NCI-H510A (cell line): Measurements from ENCODE around the gene MT1B.
"Not testable (repeated sequence)": the region's sequence is repeated elsewhere in the genome, so short reads cannot be mapped to it uniquely, and the experiment has no call there.

Experiments used
- DNase-seq: peaks from one replicate; lab custom pipeline; 2025; lab: John Stamatoyannopoulos, UW

MT1B gene

GRCh38 chr16:56620339-56620897 is 31.3 kb upstream of the MT1B start:
- DNase-seq, result no peak

GRCh38 chr16:56621665-56622445 is 29.8 kb upstream of the MT1B start:
- DNase-seq, result not testable (repeated sequence)

GRCh38 chr16:56623184-56623583 is 28.5 kb upstream of the MT1B start:
- DNase-seq, result not testable (repeated sequence)

- DNase-seq, result no peak
Measured at GRCh38 chr16:56623637-56624036, 28.0 kb upstream of the MT1B start.

- DNase-seq, result peak; percentile 66
Measured at GRCh38 chr16:56625140-56625942, 26.3 kb upstream of the MT1B start, which contains the start of gene MT1E. Gene MT1E, plus strand, starts transcription at chr16:56625781. Its CDS starts 71 bp downstream, at chr16:56625852.

- DNase-seq, result no peak
Measured at GRCh38 chr16:56625943-56626654, 25.6 kb upstream of the MT1B start.

- no peak for DNase-seq
Measured at GRCh38 chr16:56626685-56627084, 25.0 kb upstream of the MT1B start.

- DNase-seq, result no peak
Measured at GRCh38 chr16:56628486-56629350, 23.0 kb upstream of the MT1B start.

GRCh38 chr16:56629531-56629930 is 22.2 kb upstream of the MT1B start:
- no peak for DNase-seq

GRCh38 chr16:56630134-56630533 is 21.6 kb upstream of the MT1B start:
- no peak for DNase-seq

GRCh38 chr16:56631197-56631596 is 20.5 kb upstream of the MT1B start:
- no peak for DNase-seq

GRCh38 chr16:56631832-56632155 is 19.9 kb upstream of the MT1B start:
- no peak for DNase-seq

- no peak for DNase-seq
Measured at GRCh38 chr16:56632156-56632847, 19.4 kb upstream of the MT1B start, which contains the start of gene MT1M. Gene MT1M, plus strand, starts transcription at chr16:56632659. Its CDS starts 73 bp downstream, at chr16:56632732.

GRCh38 chr16:56632848-56633365 is 18.8 kb upstream of the MT1B start:
- no peak for DNase-seq

- no peak for DNase-seq
Measured at GRCh38 chr16:56633535-56633934, 18.2 kb upstream of the MT1B start.

GRCh38 chr16:56634715-56635440 is 16.8 kb upstream of the MT1B start:
- no peak for DNase-seq

- DNase-seq, result no peak
Measured at GRCh38 chr16:56635441-56635967, 16.2 kb upstream of the MT1B start.

- no peak for DNase-seq
Measured at GRCh38 chr16:56636616-56637413, 14.9 kb upstream of the MT1B start.
